Measurements from ENCODE around the gene PSRC1. TPM values are rescaled to one million over a fixed set of nuclear protein-coding genes. Genes with fewer than 3 reads are reported as not detected.

PSRC1 gene
- total and polyA plus RNA-seq, 2 of the 8 experiments (the other 6 are each of a cell fraction or from before 2014, with no cell fraction given) = 56.1 to 67.3 TPM

GRCh38 chr1:109247401-109248365, 35.3 kb downstream of the PSRC1 start:
- Histone ChIP-seq H2BK120ac (replicated peaks; ENCODE audit: low read depth, low read length) (no peak overlapping the region), H2BK12ac (ENCODE audit: low read depth, low read length) (peak overlapping the region; percentile 39; the same call in 1 of the 2 replicates), H3K4ac (replicated peaks; ENCODE audit: insufficient read length, low read depth, low read length) (peak overlapping the region; percentile 16), H3K18ac (ENCODE audit: extremely low read depth, low read length) (no peak overlapping the region), H4K91ac (replicated peaks; ENCODE audit: insufficient read length, low read length) (no peak overlapping the region), H3K4me2 (ENCODE audit: insufficient read depth in 1 of 2, low read depth in 2 of 2, low read length in 2 of 2) (no peak overlapping the region), H3K79me2 (ENCODE audit: control insufficient read depth in 1 of 2, insufficient read depth in 2 of 2, low read length in 2 of 2) (peaks cover 0 to 13% of the 10 kb centered on the region in 2 experiments; a peak in 1 of 4 replicates), H2AK5ac (ENCODE audit: low read depth, low read length) (no peak overlapping the region), H3K23me2 (ENCODE audit: low read depth, low read length) (peaks cover 3% of the 10 kb centered on the region; the same call in 1 of the 2 replicates), H3K56ac (replicated peaks; ENCODE audit: insufficient read length, low read depth, low read length) (no peak overlapping the region), H2BK20ac (ENCODE audit: low read length) (peak overlapping the region; percentile 80; the same call in 1 of the 2 replicates), H3K79me1 (ENCODE audit: low read depth, low read length) (0 out of 2 replicates have a peak, but pooled peaks cover 4% of the 10 kb centered on the region), H2BK5ac (ENCODE audit: low read depth, low read length) (no peak overlapping the region), H4K8ac (ENCODE audit: extremely low read depth, insufficient read depth, low read length) (no peak overlapping the region), H3K9ac (replicated peaks in 1 of 4; ENCODE audit: extremely low read depth in 1 of 4, low read depth in 3 of 4, low read length in 3 of 4) (no peak overlapping the region), H3K27ac (ENCODE audit: low read depth, low read length) (no peak overlapping the region), H3K9me3 (ENCODE audit: insufficient read depth in 2 of 2, low read depth in 1 of 2, low read length in 1 of 2) (no peaks in the 10 kb centered on the region; a peak in 2 of 4 replicates), H3K4me1 (replicated peaks in 1 of 4; ENCODE audit: control insufficient read depth in 3 of 4, insufficient read depth in 4 of 4, low read length in 3 of 4) (peaks cover 0 to 13% (median 12%) of the 10 kb centered on the region in 4 experiments; a peak in 6 of 7 replicates), H4K20me1 (replicated peaks in 1 of 2; ENCODE audit: control insufficient read depth in 1 of 2, insufficient read depth in 2 of 2, low read length in 2 of 2) (peaks cover 3 to 7% of the 10 kb centered on the region in 2 experiments), H4K5ac (ENCODE audit: insufficient read length, low read depth, low read length) (no peak overlapping the region), H3K14ac (ENCODE audit: insufficient read length) (no peak overlapping the region), H3K36me3 (ENCODE audit: control insufficient read depth in 2 of 4, insufficient read depth in 4 of 4, low read length in 3 of 4) (peaks cover 0 to 8% (median 0%) of the 10 kb centered on the region in 4 experiments; a peak in 3 of 8 replicates), H3K27me3 (replicated peaks in 1 of 4; ENCODE audit: control insufficient read depth in 3 of 4, extremely low read depth in 1 of 4, insufficient read depth in 3 of 4, low read length in 3 of 4) (peaks cover 0 to 22% (median 16%) of the 10 kb centered on the region in 4 experiments; a peak in 5 of 7 replicates), H2BK15ac (ENCODE audit: low read length) (peak overlapping the region; percentile 81), H3K4me3 (ENCODE audit: extremely low read depth in 1 of 4, insufficient read depth in 2 of 4, low read depth in 3 of 4, low read length in 4 of 4) (no peak overlapping the region), H3K23ac (ENCODE audit: insufficient read length) (no peak overlapping the region), H2AFZ (ENCODE audit: low read length) (no peak overlapping the region)
- WGBS, 2 experiments (ENCODE audit: extremely low coverage in 1 of 2, insufficient coverage in 1 of 2, insufficient read length in 1 of 2, insufficient replicate concordance in 2 of 2, low coverage in 1 of 2, low lambda C conversion rate in 2 of 2, missing lambda C conversion rate in 1 of 2) = 88% methylated on average over 8 of the region's 8 CpGs; no CpG with 5 or more reads in 1 of the 2 experiments
- CTCF ChIA-PET (ENCODE audit: partially characterized antibody) = interaction anchor here (0.9 to 28.7 kb wide), 8 partner anchors 9 to 162 kb away, joined by 3 to 651 read pairs (median 4); partner anchors contain the start of genes SARS1 and SORT1
- TF ChIP-seq PHF8 (conservative IDR thresholded peaks at IDR 0.05; ENCODE audit: low read depth, low read length) (no peak), USF2 (IDR thresholded peaks at IDR 0.05; ENCODE audit: low read length) (no peak), SIN3A (conservative IDR thresholded peaks at IDR 0.05 in 1 of 2, IDR thresholded peaks at IDR 0.05 in 1 of 2; ENCODE audit: low read depth in 1 of 2, low read length in 2 of 2) (no peak)
- POLR2A ChIA-PET (ENCODE audit: partially characterized antibody) = interaction anchor here (0.8 to 12.2 kb wide), 11 partner anchors 8 to 148 kb away, joined by 3 to 252 read pairs (median 4); no protein-coding TSS in a partner anchor
- FAIRE-seq (no peak), DNase-seq (ENCODE audit: low read depth in 1 of 2, low spot score in 2 of 2) (no peak)
